Activated CD8-positive, alpha-beta T cell treated with anti-CD3 and anti-CD28 coated beads for 36 hours (primary cell): ENCODE data around the gene SLIT1. TPM values are rescaled to one million over a fixed set of nuclear protein-coding genes. Genes with fewer than 3 reads are reported as not detected.

Experiments used
- ATAC-seq: fragments of 200-7000 bp; cut with Tn5 transposase; one replicate; pipeline ENCODE4 v1.10.0; 2021; ENCODE audit warnings: mild to moderate bottlenecking, moderate library complexity
- CTCF ChIA-PET: fragments of 350-600 bp; sonication (Branson Sonifier 250); formaldehyde crosslinking; loops from one replicate; lab custom pipeline; 2021; ENCODE audit warnings: antibody characterized with exemption; lab: Charles Lee
- POLR2A ChIA-PET: fragments of 350-600 bp; sonication (Branson Sonifier 250); formaldehyde crosslinking; loops from one replicate; lab custom pipeline; 2021; ENCODE audit warnings: antibody characterized with exemption; lab: Charles Lee
- DNase-seq: peaks from one replicate; pipeline ENCODE4 v3.0.0-alpha.2; 2020
- H3K27ac Mint-ChIP-seq: one replicate; pipeline ENCODE4 v1.8.0; 2021; ENCODE audit warnings: mild to moderate bottlenecking, mixed read lengths
- H3K27me3 Mint-ChIP-seq: one replicate; pipeline ENCODE4 v1.8.0; 2021; ENCODE audit warnings: mixed read lengths
- H3K36me3 Mint-ChIP-seq: one replicate; pipeline ENCODE4 v1.8.0; 2021; ENCODE audit warnings: low read depth, mixed read lengths
- H3K4me1 Mint-ChIP-seq: one replicate; pipeline ENCODE4 v1.8.0; 2021; ENCODE audit warnings: low read depth, mixed read lengths
- H3K4me3 Mint-ChIP-seq: one replicate; pipeline ENCODE4 v1.8.0; 2021; ENCODE audit warnings: mild to moderate bottlenecking, moderate library complexity, mixed read lengths
- H3K9me3 Mint-ChIP-seq: one replicate; pipeline ENCODE4 v1.8.0; 2021; ENCODE audit warnings: mixed read lengths
- intact Hi-C: fragments of 100-400 bp; cut with micrococcal nuclease; formaldehyde crosslinking; loops from one replicate; pipeline ENCODE4 v1.10.0; 2022
- total RNA-seq, 2 experiments: library from RNA; stranded (reverse); gene quantifications; one replicate each; pipeline ENCODE4 v1.2.3, GENCODE V29; 2021
- TF ChIP-seq, protein P1 (sequence below): fragments of 200-600 bp; IDR thresholded peaks from one replicate; pipeline ENCODE4 v1.8.0; 2022; ENCODE audit warnings: antibody characterized with exemption, mild to moderate bottlenecking

The SLIT1 gene
- total RNA-seq, 2 experiments from 2014 or later = 0.34 to 1.2 TPM

DNA sequence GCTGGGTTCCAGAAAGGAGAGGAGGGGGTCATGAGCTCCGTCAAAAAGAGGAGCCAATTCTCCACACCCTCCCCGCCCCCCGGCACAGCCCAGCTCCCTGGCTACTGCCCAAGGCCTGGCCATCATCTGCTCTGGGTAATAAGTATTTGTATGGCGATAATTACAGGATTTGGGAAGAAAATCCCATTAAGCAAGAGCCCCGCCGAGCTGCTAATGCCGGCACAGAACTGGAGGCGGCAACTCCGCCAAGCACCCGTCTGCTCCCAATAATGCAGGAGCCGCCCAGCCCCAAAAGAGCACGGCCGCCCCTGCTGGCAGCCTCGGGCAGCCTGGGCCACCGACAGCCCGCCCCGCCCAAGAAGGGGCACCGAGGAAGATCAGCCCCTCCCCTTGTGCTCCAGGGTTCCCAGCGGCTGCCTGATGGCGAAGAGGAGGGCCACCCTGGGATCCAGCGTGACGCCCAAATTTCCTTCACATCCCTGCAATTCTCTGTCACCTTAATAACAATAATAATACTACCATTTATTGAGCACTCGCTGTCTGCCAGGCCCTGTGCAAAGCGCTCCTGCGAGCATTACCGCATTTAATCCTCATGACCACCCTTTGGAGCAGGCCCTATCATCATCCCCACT is 5.9 kb downstream of the SLIT1 start:
- ATAC-seq (no peak), DNase-seq (no peak)
- intact Hi-C loops = no loop called here
- Mint-ChIP-seq H3K27ac (no peak overlapping the region), H3K36me3 (no peaks in the 10 kb centered on the region), H3K27me3 (peaks cover 31% of the 10 kb centered on the region), H3K4me1 (peaks cover 2% of the 10 kb centered on the region), H3K4me3 (no peak overlapping the region), H3K9me3 (no peaks in the 10 kb centered on the region)
- ChIA-PET CTCF (interaction anchor here (0.8 to 7.2 kb wide), 5 partner anchors 12 to 107 kb away, joined by 3 to 29 read pairs (median 6); no protein-coding TSS in a partner anchor), POLR2A (no interaction called here)
- TF ChIP-seq, protein P1, sequence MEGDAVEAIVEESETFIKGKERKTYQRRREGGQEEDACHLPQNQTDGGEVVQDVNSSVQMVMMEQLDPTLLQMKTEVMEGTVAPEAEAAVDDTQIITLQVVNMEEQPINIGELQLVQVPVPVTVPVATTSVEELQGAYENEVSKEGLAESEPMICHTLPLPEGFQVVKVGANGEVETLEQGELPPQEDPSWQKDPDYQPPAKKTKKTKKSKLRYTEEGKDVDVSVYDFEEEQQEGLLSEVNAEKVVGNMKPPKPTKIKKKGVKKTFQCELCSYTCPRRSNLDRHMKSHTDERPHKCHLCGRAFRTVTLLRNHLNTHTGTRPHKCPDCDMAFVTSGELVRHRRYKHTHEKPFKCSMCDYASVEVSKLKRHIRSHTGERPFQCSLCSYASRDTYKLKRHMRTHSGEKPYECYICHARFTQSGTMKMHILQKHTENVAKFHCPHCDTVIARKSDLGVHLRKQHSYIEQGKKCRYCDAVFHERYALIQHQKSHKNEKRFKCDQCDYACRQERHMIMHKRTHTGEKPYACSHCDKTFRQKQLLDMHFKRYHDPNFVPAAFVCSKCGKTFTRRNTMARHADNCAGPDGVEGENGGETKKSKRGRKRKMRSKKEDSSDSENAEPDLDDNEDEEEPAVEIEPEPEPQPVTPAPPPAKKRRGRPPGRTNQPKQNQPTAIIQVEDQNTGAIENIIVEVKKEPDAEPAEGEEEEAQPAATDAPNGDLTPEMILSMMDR = no peak

DNA sequence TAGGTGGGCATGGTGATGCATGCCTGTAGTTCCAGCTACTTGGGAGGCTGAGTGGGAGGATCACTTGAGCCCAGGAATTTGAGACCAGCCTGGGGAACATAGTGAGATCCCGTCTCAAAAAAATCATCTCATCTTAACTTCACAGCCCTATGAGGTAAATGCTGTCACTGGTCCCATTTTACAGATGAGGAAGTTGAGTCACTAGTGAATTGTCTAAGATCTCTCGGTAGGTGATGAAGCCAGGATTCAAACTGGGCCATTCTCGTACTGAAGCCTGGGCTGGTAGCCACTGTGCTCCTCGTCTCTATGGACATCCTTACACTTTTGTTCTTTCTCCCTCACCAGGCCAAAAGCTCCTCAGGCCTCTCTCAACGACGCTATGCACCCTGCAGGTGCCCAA is 6.4 kb downstream of the SLIT1 start:
- Mint-ChIP-seq H3K4me1 (no peaks in the 10 kb centered on the region), H3K36me3 (no peaks in the 10 kb centered on the region), H3K4me3 (no peak overlapping the region), H3K9me3 (no peaks in the 10 kb centered on the region), H3K27me3 (peaks cover 25% of the 10 kb centered on the region), H3K27ac (no peak overlapping the region)
- CTCF ChIA-PET = interaction anchor here (0.8 to 7.2 kb wide), 5 partner anchors 12 to 106 kb away, joined by 3 to 29 read pairs (median 6); no protein-coding TSS in a partner anchor
- ATAC-seq (no peak), DNase-seq (no peak)
- TF ChIP-seq, protein P1 = no peak
- intact Hi-C loops = no loop called here
- POLR2A ChIA-PET = no interaction called here

DNA sequence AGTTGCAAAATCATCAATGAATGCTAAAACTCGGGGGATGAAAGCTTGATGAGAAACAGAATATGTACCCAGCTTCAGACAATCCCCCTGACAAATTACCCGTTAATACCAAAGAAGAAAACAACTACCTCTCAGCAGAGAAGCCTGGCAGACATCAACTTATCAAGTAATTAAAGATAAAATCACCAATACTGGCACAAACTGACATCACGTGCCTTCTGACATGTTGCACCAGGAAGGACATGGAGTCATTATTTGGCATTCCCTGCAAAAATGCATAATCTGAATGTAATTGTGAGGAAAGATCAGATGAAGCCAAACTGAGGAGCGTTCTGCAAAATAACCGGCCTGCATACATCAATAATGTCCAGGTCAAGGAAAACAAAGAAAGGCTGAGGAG is 7.7 kb downstream of the SLIT1 start:
- H3K9me3 Mint-ChIP-seq = no peaks in the 10 kb centered on the region
- no peak overlapping the region for H3K27ac Mint-ChIP-seq
- H3K27me3 Mint-ChIP-seq = peaks cover 15% of the 10 kb centered on the region
- intact Hi-C loops = no loop called here
- H3K36me3 Mint-ChIP-seq = no peaks in the 10 kb centered on the region
- ChIA-PET CTCF (interaction anchor here (0.6 to 7.2 kb wide), 3 partner anchors 19 to 194 kb away, joined by 3 to 29 read pairs (median 11); no protein-coding TSS in a partner anchor), POLR2A (no interaction called here)
- TF ChIP-seq, protein P1 = no peak
- no peak overlapping the region for H3K4me3 Mint-ChIP-seq
- ATAC-seq (no peak), DNase-seq (no peak)
- H3K4me1 Mint-ChIP-seq = no peaks in the 10 kb centered on the region

DNA sequence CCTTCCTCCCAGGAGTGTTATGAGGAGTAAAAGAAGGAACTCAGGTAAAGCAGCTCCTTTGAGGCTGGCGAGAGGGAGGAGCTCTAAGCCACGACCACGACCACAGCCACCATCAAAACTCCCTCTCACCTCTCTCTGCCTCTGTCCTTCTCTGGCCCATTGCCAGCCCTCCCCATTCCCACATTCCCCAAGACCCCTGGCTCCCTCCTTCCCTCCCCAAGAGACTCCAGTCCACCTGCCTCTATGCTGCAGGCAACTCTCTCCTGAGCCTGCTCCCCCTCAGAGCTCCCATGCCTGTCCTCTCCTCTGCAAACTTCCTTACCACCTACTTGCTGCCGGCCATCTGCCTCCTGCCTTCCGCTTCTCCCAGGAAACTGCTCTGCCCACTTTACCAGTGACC is 9.5 kb downstream of the SLIT1 start:
- TF ChIP-seq, protein P1 = no peak
- POLR2A ChIA-PET = no interaction called here

DNA sequence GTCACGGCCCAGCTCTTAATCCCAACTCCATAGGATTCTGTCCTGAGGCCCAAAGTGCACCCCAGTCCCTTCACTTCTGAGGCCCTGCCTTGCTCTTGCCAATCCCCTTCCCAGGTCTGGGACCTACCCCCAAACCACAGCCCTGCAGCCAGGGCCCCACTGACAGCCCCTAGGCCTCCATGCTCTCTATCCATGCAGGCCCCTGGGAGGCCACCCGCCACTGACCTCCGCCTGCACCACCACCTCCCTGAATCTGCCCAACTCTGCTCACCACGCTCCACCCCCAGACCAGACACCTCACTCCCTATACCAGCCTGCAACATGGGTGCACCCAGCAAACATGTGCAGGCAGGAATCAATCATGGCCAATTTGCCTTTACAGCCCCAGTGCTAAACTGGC is 10.2 kb downstream of the SLIT1 start:
- CTCF ChIA-PET = interaction anchor here (1.1 to 7.2 kb wide), 3 partner anchors 19 to 103 kb away, joined by 4 to 29 read pairs (median 5); no protein-coding TSS in a partner anchor
- no peak for ATAC-seq

More for the DNA sequence above, 9.5 kb downstream of the SLIT1 start:
- DNase-seq = no peak
- CTCF ChIA-PET = interaction anchor here (1.5 to 7.2 kb wide), 3 partner anchors 21 to 103 kb away, joined by 5 to 29 read pairs (median 11); no protein-coding TSS in a partner anchor
- no peak for ATAC-seq
- no peaks in the 10 kb centered on the region for H3K36me3 Mint-ChIP-seq
- intact Hi-C loops = no loop called here
- H3K27me3 Mint-ChIP-seq = peaks cover 15% of the 10 kb centered on the region
- H3K4me3 Mint-ChIP-seq = no peak overlapping the region
- H3K9me3 Mint-ChIP-seq = no peaks in the 10 kb centered on the region
- H3K27ac Mint-ChIP-seq = no peak overlapping the region
- H3K4me1 Mint-ChIP-seq = no peaks in the 10 kb centered on the region

More for the DNA sequence above, 10.2 kb downstream of the SLIT1 start:
- intact Hi-C loops = no loop called here
- no peaks in the 10 kb centered on the region for H3K4me1 Mint-ChIP-seq
- TF ChIP-seq, protein P1 = no peak
- H3K36me3 Mint-ChIP-seq = no peaks in the 10 kb centered on the region
- no peaks in the 10 kb centered on the region for H3K9me3 Mint-ChIP-seq
- DNase-seq = no peak
- H3K27ac Mint-ChIP-seq = no peak overlapping the region
- peaks cover 17% of the 10 kb centered on the region for H3K27me3 Mint-ChIP-seq
- POLR2A ChIA-PET = no interaction called here
- no peak overlapping the region for H3K4me3 Mint-ChIP-seq
